ENCODE results near the gene MYO10.
"Not testable (repeated sequence)": the region's sequence is repeated elsewhere in the genome, so short reads cannot be mapped to it uniquely, and the experiment has no call there.

The MYO10 gene

GRCh38 chr5:16936150-16936988 lies at the start of gene MYO10:
TSS of gene MYO10 (minus strand) at chr5:16936288. CDS start at chr5:16935808, 480 bp downstream.
- DNase-seq, result peak; percentile 92

GRCh38 chr5:16985304-16985703 lies 49.2 kb upstream of the MYO10 start:
- not testable (repeated sequence) for DNase-seq

- DNase-seq, result no peak
These were observed 47.9 kb upstream of the MYO10 start for GRCh38 chr5:16983972-16984371.

- DNase-seq, result no peak
These were observed 47.0 kb upstream of the MYO10 start for GRCh38 chr5:16983022-16983639.

- DNase-seq, result no peak
These were observed 45.6 kb upstream of the MYO10 start for GRCh38 chr5:16981700-16982099.

GRCh38 chr5:16980983-16981382 lies 44.9 kb upstream of the MYO10 start:
- DNase-seq, result no peak

GRCh38 chr5:16978296-16978695 lies 42.2 kb upstream of the MYO10 start:
- no peak for DNase-seq

- DNase-seq, result no peak
These were observed 40.5 kb upstream of the MYO10 start for GRCh38 chr5:16976625-16977008.

- DNase-seq, result peak; percentile 6
These were observed 40.0 kb upstream of the MYO10 start for GRCh38 chr5:16975950-16976624.

GRCh38 chr5:16974981-16975380 lies 38.9 kb upstream of the MYO10 start:
- no peak for DNase-seq

- no peak for DNase-seq
These were observed 34.7 kb upstream of the MYO10 start for GRCh38 chr5:16970826-16971225.

GRCh38 chr5:16970260-16970659 lies 34.2 kb upstream of the MYO10 start:
- DNase-seq, result no peak

GRCh38 chr5:16965581-16965980 lies 29.5 kb upstream of the MYO10 start:
- no peak for DNase-seq

- DNase-seq, result no peak
These were observed 27.7 kb upstream of the MYO10 start for GRCh38 chr5:16963821-16964220.

- DNase-seq, result no peak
These were observed 25.0 kb upstream of the MYO10 start for GRCh38 chr5:16961131-16961530.

GRCh38 chr5:16957304-16958196 lies 21.5 kb upstream of the MYO10 start:
- no peak for DNase-seq

GRCh38 chr5:16953729-16954128 lies 17.6 kb upstream of the MYO10 start:
- DNase-seq, result no peak

GRCh38 chr5:16952968-16953671 lies 17.0 kb upstream of the MYO10 start:
- DNase-seq, result no peak

GRCh38 chr5:16946725-16947124 lies 10.6 kb upstream of the MYO10 start:
- no peak for DNase-seq

GRCh38 chr5:16944816-16945562 lies 8.9 kb upstream of the MYO10 start:
- no peak for DNase-seq
